ENCODE measurements around the gene MTRR.

MTRR gene

DNA sequence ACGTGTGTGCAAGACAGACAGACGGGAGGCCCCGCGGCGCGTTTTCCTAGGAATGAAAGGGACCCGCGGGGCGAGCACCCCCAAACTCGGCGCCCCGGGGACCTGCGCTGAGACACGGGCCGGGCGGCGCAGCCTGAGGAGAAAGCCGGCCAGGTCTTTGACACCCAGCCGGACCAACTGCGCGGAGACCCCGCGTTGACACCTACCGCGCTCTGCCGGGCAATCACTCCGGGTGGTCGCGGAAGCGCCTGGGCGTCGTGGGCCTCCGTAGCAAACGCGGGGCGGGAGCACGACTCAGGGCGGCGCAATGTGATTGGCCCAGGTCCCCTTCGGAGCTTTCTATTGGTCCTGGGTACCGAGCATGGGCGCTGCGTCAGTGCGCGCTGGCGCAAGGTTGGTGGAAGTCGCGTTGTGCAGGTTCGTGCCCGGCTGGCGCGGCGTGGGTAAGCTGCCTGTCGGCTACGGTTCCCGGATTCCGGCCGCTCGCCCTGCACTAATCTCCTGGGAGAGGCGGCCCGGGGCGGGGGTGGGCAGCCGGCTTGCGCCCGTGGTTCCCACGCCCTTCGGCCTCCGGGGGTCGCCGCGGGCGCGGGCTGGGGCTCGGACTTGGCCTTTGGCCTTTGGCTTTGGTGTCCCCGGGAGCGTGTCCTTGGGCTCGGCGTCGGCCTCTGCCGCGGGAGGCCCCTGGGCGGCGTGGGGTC lies at the start of gene MTRR, which contains the start of gene FASTKD3:
MTRR (plus strand) TSS at position 376 of the 701 bp plus-strand sequence. CDS start 1,647 bp downstream, outside the sequence.
FASTKD3 (minus strand) TSS at position 259 of the 701 bp plus-strand sequence. CDS start 948 bp downstream, outside the sequence.
- Histone ChIP-seq H3K4me1 (peaks cover 15% of the 10 kb centered on the region), H3K4me3 (peak within 1 kb of the TSS; percentile 88), H3K27me3 (ENCODE audit: low read depth) (no peaks in the 10 kb centered on the region), H3K9me3 (no peaks in the 10 kb centered on the region), H3K36me3 (replicated peaks) (peaks cover 41% of the 10 kb centered on the region)
- DNase-seq (ENCODE audit: low spot score in 2 of 2): peak; percentile 86 to 93
- in situ Hi-C loops (cut with MboI; ENCODE audit: low sequenced_read_pairs): loop anchor here (10.0 to 25.0 kb wide), 2 partner anchors 1107 to 1254 kb away; no protein-coding TSS in a partner anchor

DNA sequence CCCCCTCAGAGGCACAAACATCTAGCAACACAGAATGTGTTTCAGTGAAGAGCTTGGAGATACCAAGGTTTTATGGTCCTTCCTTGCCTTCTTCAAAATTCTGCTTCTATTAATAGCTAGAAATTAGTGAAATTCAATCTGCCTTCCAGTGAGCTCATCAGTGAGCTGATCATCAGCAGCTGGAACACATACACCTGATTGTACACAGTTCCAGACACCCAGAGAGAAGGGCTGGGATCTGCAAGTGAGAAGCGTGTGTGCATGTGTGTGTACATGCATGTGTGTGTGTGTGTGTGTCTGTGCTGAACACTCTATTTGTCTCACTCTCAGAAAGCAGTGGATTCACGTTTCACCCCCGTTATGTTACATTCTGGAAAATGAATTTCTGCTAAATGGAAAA lies 46.5 kb upstream of the MTRR start:
- H3K9me3 ChIP-seq: no peaks in the 10 kb centered on the region
- in situ Hi-C loops (cut with MboI; ENCODE audit: low sequenced_read_pairs): no loop called here
- no peak overlapping the region for H3K4me3 ChIP-seq
- H3K4me1 ChIP-seq: no peaks in the 10 kb centered on the region
- H3K36me3 ChIP-seq (replicated peaks): no peaks in the 10 kb centered on the region
- DNase-seq (ENCODE audit: low spot score in 2 of 2): no peak
- peaks cover 5% of the 10 kb centered on the region for H3K27me3 ChIP-seq (ENCODE audit: low read depth)

DNA sequence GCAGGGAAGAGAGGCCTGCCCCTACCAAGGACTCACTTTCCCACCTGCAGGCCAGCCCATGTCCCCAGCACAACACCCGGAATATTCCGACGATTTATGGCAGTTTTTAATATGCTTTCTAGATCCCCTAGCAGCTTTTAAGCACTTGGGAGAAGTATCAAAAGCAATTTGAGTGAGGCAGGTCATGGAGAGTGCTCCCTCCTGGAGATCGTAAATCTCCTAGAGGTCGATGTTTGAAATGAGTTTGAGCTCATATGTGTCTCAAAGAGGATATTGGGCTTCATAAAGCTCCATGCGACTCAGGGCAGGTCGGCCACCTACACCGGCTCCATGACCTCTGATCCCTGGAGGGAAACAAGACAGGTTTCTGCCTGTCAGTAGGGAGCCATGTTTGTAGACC lies 45.4 kb upstream of the MTRR start:
- no peaks in the 10 kb centered on the region for H3K9me3 ChIP-seq
- H3K4me3 ChIP-seq: no peak overlapping the region
- peaks cover 5% of the 10 kb centered on the region for H3K27me3 ChIP-seq (ENCODE audit: low read depth)
- DNase-seq (ENCODE audit: low spot score in 2 of 2): no peak
- in situ Hi-C loops (cut with MboI; ENCODE audit: low sequenced_read_pairs): no loop called here
- no peaks in the 10 kb centered on the region for H3K4me1 ChIP-seq
- no peaks in the 10 kb centered on the region for H3K36me3 ChIP-seq (replicated peaks)

DNA sequence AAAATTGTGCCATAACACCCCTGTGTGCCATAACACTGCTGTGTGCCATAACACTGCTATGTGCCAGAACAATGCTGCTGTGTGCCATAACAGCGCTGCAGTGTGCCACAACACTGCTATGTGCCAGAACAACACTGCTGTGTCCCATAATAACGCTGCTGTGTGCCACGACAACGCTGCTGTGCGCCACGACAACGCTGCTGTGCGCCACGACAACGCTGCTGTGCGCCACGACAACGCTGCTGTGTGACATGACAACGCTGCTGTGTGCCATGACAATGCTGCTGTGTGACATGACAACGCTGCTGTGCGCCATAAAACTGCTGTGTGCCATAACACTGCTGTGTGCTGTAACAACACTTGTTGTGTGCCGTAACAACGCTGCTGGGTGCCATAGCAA lies 44.0 kb upstream of the MTRR start:
- H3K9me3 ChIP-seq: no peaks in the 10 kb centered on the region
- no peak for DNase-seq (ENCODE audit: low spot score in 2 of 2)
- no peaks in the 10 kb centered on the region for H3K4me1 ChIP-seq
- no peaks in the 10 kb centered on the region for H3K36me3 ChIP-seq (replicated peaks)
- peaks cover 5% of the 10 kb centered on the region for H3K27me3 ChIP-seq (ENCODE audit: low read depth)
- in situ Hi-C loops (cut with MboI; ENCODE audit: low sequenced_read_pairs): no loop called here
- no peak overlapping the region for H3K4me3 ChIP-seq

DNA sequence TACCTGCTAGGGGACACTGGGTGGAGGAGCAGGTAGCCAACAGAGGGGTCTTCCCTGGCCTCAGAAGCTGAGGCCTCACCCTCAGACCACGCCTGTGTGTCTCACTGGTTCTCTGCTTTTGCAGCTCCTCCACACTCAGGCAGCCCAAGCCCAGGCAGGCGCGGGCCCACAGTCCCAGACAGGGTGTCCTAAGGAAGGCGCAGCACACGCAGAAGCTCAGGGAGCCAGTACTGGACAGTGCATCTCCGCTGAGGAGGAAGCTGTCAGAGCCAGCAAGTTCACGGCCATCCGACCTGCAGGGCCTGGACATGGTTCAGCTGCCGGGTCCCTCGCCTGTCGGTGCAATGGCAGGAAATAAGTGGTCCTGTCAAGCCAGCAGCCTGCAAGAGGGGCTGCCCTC lies 43.3 kb upstream of the MTRR start:
- no peaks in the 10 kb centered on the region for H3K4me1 ChIP-seq
- no peaks in the 10 kb centered on the region for H3K36me3 ChIP-seq (replicated peaks)
- no peaks in the 10 kb centered on the region for H3K9me3 ChIP-seq
- DNase-seq (ENCODE audit: low spot score in 2 of 2): no peak
- H3K27me3 ChIP-seq (ENCODE audit: low read depth): peaks cover 5% of the 10 kb centered on the region
- H3K4me3 ChIP-seq: no peak overlapping the region
- in situ Hi-C loops (cut with MboI; ENCODE audit: low sequenced_read_pairs): no loop called here

DNA sequence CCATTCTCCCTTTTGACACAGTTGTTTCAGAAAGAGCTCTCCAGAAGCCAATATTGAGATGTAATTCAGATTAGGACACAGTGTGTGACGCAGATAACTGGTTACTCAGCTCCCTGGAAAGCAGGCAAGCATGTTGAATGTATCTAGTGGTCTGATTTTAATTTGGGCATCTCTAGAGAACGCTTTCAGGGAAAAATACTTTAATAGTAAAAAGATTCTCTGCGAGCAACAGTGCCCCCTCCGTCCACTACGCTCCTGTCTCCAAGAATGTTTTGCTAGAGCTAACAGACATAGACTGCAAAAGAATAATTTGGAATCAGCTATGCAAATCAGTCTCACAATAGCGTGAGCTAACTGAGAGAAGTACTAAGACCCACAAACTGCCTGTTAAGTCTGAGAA lies 41.3 kb upstream of the MTRR start:
- Histone ChIP-seq H3K27me3 (ENCODE audit: low read depth) (peaks cover 2% of the 10 kb centered on the region; the same call in 1 of the 2 replicates), H3K4me1 (no peaks in the 10 kb centered on the region), H3K36me3 (replicated peaks) (no peaks in the 10 kb centered on the region), H3K9me3 (no peaks in the 10 kb centered on the region), H3K4me3 (no peak overlapping the region)
- in situ Hi-C loops (cut with MboI; ENCODE audit: low sequenced_read_pairs): no loop called here
- no peak for DNase-seq (ENCODE audit: low spot score in 2 of 2)

DNA sequence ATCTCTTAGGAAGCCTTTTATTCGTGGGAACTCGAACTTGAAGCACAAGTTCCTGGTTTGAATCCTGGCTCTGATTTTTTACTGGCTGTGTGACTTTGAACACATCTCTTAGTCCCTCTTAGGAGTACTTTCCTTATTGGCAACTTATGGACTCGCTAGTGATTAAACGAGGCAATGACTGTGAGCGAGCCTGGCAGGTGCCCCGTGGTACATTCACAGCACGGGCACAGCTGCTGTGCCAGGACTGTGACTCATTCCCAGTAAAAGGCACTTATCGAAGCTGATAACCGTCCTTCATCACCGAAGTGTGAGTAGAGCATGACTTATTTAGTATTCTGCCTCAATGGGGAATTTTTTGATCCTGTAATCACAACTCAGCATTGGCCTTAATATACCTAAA lies 40.7 kb upstream of the MTRR start:
- no peak for DNase-seq (ENCODE audit: low spot score in 2 of 2)
- Histone ChIP-seq H3K36me3 (replicated peaks) (no peaks in the 10 kb centered on the region), H3K4me1 (no peaks in the 10 kb centered on the region), H3K9me3 (no peaks in the 10 kb centered on the region), H3K27me3 (ENCODE audit: low read depth) (no peaks in the 10 kb centered on the region), H3K4me3 (no peak overlapping the region)
- in situ Hi-C loops (cut with MboI; ENCODE audit: low sequenced_read_pairs): no loop called here

DNA sequence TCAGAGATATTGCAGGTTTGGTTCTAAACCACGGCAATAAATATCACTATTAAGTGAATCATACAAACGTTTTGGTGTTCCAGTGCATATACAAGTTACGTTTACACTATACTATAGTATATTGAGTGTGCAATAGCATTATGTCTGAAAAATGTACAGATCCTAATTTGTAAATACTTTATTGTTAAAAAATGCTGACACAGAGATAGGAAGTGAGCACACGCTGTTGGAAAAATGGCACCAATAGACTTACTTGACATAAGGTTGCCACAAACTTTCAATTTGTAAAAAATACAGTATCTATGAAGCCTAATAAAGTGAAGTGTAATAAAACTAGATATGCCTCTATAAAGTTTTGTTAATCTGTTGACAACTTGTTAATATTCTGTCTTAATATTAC lies 34.0 kb upstream of the MTRR start:
- H3K4me1 ChIP-seq: no peaks in the 10 kb centered on the region
- no peak overlapping the region for H3K4me3 ChIP-seq
- H3K36me3 ChIP-seq (replicated peaks): no peaks in the 10 kb centered on the region
- DNase-seq (ENCODE audit: low spot score in 2 of 2): no peak
- no peaks in the 10 kb centered on the region for H3K9me3 ChIP-seq
- in situ Hi-C loops (cut with MboI; ENCODE audit: low sequenced_read_pairs): no loop called here
- no peaks in the 10 kb centered on the region for H3K27me3 ChIP-seq (ENCODE audit: low read depth)

DNA sequence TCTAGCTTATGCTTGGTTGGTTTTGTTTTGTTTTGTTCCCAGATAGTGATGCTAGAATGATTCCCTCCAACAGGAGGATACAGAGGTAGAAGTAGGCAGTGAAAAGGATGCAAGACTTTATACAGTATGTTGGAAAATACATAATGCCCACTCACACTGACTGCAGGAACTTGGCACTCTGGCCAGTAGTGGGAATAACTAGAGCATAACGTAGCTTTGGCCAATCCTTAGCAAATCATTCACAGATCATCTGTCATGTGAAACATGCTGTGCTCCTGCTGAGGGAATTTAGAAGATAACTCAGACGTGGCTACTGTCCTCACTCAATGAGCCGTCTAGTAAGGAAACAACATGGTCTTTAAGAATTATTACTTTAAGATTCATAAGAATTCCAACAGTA lies 31.5 kb upstream of the MTRR start:
- Histone ChIP-seq H3K4me3 (no peak overlapping the region), H3K4me1 (no peaks in the 10 kb centered on the region), H3K27me3 (ENCODE audit: low read depth) (no peaks in the 10 kb centered on the region), H3K9me3 (no peaks in the 10 kb centered on the region), H3K36me3 (replicated peaks) (no peaks in the 10 kb centered on the region)
- DNase-seq (ENCODE audit: low spot score in 2 of 2): no peak
- in situ Hi-C loops (cut with MboI; ENCODE audit: low sequenced_read_pairs): no loop called here

DNA sequence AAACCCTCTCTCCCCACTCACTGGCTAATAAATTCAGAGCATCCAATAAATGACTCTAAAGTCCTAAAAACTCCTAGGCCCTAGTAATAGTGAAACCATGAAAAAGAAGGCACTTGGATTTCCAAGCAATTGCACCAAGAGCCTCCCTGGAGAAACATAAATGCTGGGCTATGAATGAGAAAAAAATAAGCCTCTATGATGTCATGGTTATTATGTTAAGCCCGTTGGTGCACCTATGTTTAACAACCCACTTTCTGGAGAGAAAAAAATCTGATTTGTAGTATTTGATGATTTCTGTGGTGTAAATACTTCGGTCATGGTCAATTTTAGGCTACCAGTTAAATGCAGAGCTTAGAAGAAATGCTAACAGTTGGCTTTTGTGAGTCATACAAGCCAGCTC lies 26.4 kb upstream of the MTRR start:
- H3K4me3 ChIP-seq: no peak overlapping the region
- no peak for DNase-seq (ENCODE audit: low spot score in 2 of 2)
- in situ Hi-C loops (cut with MboI; ENCODE audit: low sequenced_read_pairs): no loop called here
- no peaks in the 10 kb centered on the region for H3K4me1 ChIP-seq
- H3K27me3 ChIP-seq (ENCODE audit: low read depth): peaks cover 5% of the 10 kb centered on the region; the same call in 1 of the 2 replicates
- H3K36me3 ChIP-seq (replicated peaks): no peaks in the 10 kb centered on the region
- no peaks in the 10 kb centered on the region for H3K9me3 ChIP-seq

DNA sequence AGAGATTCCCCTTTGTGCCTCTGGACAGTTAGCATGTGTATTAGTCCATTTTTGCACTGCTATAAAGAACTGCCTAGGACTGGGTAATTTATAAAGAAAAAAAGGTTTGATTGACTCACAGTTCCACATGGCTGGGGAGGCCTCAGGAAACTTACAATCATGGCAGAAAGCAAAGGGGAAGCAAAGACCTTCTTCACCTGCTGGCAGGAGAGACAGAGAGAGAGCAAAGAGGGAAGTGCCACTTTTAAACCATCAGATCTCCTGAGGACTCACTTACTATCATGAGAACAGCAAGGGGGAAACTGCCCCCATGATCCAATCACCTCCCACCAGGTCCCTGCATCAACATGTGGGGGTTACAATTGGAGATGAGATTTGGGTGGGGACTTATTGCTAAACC lies 24.0 kb upstream of the MTRR start:
- H3K9me3 ChIP-seq: no peaks in the 10 kb centered on the region
- H3K36me3 ChIP-seq (replicated peaks): no peaks in the 10 kb centered on the region
- H3K4me3 ChIP-seq: no peak overlapping the region
- in situ Hi-C loops (cut with MboI; ENCODE audit: low sequenced_read_pairs): no loop called here
- H3K4me1 ChIP-seq: no peaks in the 10 kb centered on the region
- no peak for DNase-seq (ENCODE audit: low spot score in 2 of 2)
- peaks cover 5% of the 10 kb centered on the region; the same call in 1 of the 2 replicates for H3K27me3 ChIP-seq (ENCODE audit: low read depth)

DNA sequence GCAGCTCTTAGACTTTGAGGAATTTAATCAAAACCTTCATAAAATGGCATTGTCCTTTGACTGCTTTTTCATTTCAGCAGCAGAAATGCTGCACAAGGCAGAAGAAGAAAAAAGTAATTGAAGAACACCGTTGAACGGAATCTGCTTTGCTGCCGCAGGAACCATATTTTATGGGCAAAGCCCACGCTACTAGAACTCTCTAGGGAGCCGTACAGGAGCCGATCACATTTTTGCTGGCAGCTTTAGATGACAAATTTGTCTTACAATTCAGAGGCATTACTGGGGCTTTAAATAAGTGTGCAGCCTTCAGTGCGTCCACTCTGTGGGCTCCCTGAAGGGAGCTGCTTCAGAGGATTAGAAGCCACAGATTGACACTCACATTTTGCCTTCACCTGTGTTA lies 23.4 kb upstream of the MTRR start:
- in situ Hi-C loops (cut with MboI; ENCODE audit: low sequenced_read_pairs): no loop called here
- peaks cover 5% of the 10 kb centered on the region; the same call in 1 of the 2 replicates for H3K27me3 ChIP-seq (ENCODE audit: low read depth)

DNA sequence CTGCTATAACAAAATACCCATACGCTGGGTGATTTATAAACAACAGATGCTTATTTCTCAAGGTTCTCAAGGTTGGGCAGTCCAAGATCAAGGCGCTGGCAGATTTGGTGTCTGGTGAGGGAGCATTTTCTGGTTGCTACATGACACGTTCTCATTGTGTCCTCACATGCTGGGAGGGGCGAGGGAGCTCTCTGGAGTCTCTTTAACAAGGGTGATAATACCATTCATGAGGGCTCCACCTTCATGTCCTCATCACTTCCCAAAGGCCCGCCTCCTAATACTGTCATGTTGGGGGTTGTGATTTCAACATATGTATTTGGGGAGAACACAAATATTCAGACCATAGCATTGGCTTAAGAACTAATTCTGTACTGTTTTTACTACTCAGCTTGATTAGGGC lies 22.6 kb upstream of the MTRR start:
- no peaks in the 10 kb centered on the region; the same call in 1 of the 2 replicates for H3K4me1 ChIP-seq
- H3K9me3 ChIP-seq: no peaks in the 10 kb centered on the region
- no peaks in the 10 kb centered on the region for H3K36me3 ChIP-seq (replicated peaks)
- H3K27me3 ChIP-seq (ENCODE audit: low read depth): peaks cover 5% of the 10 kb centered on the region; the same call in 1 of the 2 replicates
- H3K4me3 ChIP-seq: no peak overlapping the region
- in situ Hi-C loops (cut with MboI; ENCODE audit: low sequenced_read_pairs): no loop called here
- DNase-seq (ENCODE audit: low spot score in 2 of 2): no peak

More for the DNA sequence above, 23.4 kb upstream of the MTRR start:
- no peak overlapping the region for H3K4me3 ChIP-seq
- H3K36me3 ChIP-seq (replicated peaks): no peaks in the 10 kb centered on the region
- DNase-seq (ENCODE audit: low spot score in 2 of 2): no peak
- H3K4me1 ChIP-seq: no peaks in the 10 kb centered on the region
- no peaks in the 10 kb centered on the region for H3K9me3 ChIP-seq

DNA sequence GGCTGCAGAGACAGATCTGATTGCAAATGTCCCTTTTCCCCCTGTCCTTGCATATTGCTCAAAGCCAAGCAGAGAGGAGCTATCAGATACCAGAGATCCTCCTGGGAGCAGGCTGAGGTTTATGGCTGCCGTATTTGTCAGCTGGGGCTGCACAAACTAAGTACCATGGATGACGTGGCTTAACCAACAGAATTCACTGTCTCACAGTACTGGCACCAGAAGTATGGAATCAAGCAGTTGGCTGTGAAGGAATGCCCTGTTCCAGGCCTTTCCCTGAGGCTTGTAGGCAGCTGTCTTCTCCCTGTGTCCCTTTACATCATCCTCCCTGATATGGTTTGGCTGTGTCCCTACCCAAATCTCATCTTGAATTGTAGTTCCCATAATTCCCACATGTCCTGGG lies 20.7 kb upstream of the MTRR start:
- Histone ChIP-seq H3K27me3 (ENCODE audit: low read depth) (peaks cover 5% of the 10 kb centered on the region; the same call in 1 of the 2 replicates), H3K4me1 (no peaks in the 10 kb centered on the region; the same call in 1 of the 2 replicates), H3K9me3 (no peaks in the 10 kb centered on the region), H3K36me3 (replicated peaks) (no peaks in the 10 kb centered on the region), H3K4me3 (no peak overlapping the region)
- DNase-seq (ENCODE audit: low spot score in 2 of 2): no peak
- in situ Hi-C loops (cut with MboI; ENCODE audit: low sequenced_read_pairs): no loop called here
